BE2C (cell line): ENCODE results near the gene BMP8B.

ENCODE experiments used
- DNase-seq: peaks from one replicate; pipeline ENCODE4 v3.0.0-alpha.2; 2020
- H3K27me3 ChIP-seq: fragments of 250-450 bp; sonication (Bioruptor Pico); 2 replicates; pipeline ENCODE4 v1.5.1; 2020; ENCODE audit warnings: mild to moderate bottlenecking
- H3K36me3 ChIP-seq: fragments of 250-450 bp; sonication (Bioruptor Pico); 2 replicates; pipeline ENCODE4 v1.5.1; 2020; ENCODE audit warnings: mild to moderate bottlenecking
- H3K4me1 ChIP-seq: fragments of 250-450 bp; sonication (Bioruptor Pico); 2 replicates; pipeline ENCODE4 v1.5.1; 2020
- H3K4me3 ChIP-seq: 2 replicates; pipeline ENCODE4 v1.5.1; 2011; ENCODE audit warnings: low read depth, low read length
- H3K9me3 ChIP-seq: fragments of 250-450 bp; sonication (Bioruptor Pico); 2 replicates; pipeline ENCODE4 v1.5.1; 2020
- TF ChIP-seq, protein P1 (sequence below): IDR thresholded peaks from 2 replicates; pipeline ENCODE4 v1.5.1; 2012; ENCODE audit warnings: mild to moderate bottlenecking, low read depth, low read length

The BMP8B gene

DNA sequence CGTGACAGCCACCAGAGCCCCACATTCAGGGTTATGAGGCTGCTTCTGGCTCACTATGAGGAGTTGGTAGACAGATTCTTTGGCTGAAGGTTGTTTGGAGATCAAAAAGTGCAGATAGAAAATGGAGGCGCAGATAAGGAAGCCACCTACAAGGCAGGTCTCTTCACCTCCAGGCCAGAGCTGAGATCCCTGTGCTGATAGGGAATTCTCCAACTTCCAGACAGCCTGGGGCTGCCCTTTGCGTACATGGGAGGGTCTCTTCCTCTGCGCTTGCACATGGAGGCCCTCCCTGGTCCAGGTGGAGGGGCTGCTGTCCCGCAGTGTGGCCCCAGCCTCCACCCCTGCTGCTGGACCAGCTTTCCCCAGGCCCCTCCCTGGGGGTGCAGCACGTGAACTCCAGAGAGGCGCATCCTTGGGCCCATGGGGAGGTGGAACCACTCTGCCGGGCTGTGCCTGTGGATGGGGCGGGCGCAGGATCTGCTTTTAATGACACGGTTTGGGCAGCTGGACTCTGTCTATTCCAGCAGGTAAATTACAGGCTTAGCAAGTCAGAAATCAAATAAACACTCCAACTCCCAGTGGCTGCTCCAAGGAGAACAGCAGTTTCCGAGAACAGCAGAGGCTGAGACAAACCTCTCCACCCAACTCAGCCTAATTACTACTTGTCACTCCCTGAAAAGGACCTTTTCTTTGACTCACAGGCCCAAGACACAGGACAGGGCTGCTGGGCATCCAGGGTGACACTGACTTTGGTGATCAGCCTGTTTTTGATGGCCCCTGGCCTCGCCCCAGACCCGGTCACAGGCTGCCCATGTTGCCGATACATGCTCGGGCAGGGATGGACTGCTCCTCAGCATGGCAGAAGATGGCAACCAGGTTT lies 29.9 kb downstream of the BMP8B start:
- Histone ChIP-seq H3K27me3 (no peaks in the 10 kb centered on the region), H3K4me3 (no peak overlapping the region), H3K9me3 (no peaks in the 10 kb centered on the region), H3K4me1 (no peaks in the 10 kb centered on the region), H3K36me3 (no peaks in the 10 kb centered on the region; the same call in 1 of the 2 replicates)
- TF ChIP-seq, protein P1, sequence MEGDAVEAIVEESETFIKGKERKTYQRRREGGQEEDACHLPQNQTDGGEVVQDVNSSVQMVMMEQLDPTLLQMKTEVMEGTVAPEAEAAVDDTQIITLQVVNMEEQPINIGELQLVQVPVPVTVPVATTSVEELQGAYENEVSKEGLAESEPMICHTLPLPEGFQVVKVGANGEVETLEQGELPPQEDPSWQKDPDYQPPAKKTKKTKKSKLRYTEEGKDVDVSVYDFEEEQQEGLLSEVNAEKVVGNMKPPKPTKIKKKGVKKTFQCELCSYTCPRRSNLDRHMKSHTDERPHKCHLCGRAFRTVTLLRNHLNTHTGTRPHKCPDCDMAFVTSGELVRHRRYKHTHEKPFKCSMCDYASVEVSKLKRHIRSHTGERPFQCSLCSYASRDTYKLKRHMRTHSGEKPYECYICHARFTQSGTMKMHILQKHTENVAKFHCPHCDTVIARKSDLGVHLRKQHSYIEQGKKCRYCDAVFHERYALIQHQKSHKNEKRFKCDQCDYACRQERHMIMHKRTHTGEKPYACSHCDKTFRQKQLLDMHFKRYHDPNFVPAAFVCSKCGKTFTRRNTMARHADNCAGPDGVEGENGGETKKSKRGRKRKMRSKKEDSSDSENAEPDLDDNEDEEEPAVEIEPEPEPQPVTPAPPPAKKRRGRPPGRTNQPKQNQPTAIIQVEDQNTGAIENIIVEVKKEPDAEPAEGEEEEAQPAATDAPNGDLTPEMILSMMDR, result no peak
- no peak for DNase-seq

GRCh38 chr1:39757501-39757900 lies 31.2 kb downstream of the BMP8B start:
- no peak for DNase-seq
- Histone ChIP-seq H3K4me3 (no peak overlapping the region), H3K27me3 (no peaks in the 10 kb centered on the region), H3K9me3 (no peaks in the 10 kb centered on the region), H3K4me1 (no peaks in the 10 kb centered on the region), H3K36me3 (peaks cover 7% of the 10 kb centered on the region; the same call in 1 of the 2 replicates)
- TF ChIP-seq, protein P1, result no peak

GRCh38 chr1:39755965-39756659 lies 32.6 kb downstream of the BMP8B start:
- H3K36me3 ChIP-seq, result peaks cover 13% of the 10 kb centered on the region
- H3K4me3 ChIP-seq, result no peak overlapping the region
- no peak for DNase-seq
- H3K9me3 ChIP-seq, result no peaks in the 10 kb centered on the region
- TF ChIP-seq, protein P1, result no peak
- no peaks in the 10 kb centered on the region for H3K4me1 ChIP-seq
- no peaks in the 10 kb centered on the region for H3K27me3 ChIP-seq

- Histone ChIP-seq H3K4me1 (no peaks in the 10 kb centered on the region), H3K9me3 (no peaks in the 10 kb centered on the region), H3K4me3 (no peak overlapping the region), H3K36me3 (peaks cover 13% of the 10 kb centered on the region), H3K27me3 (no peaks in the 10 kb centered on the region)
- no peak for DNase-seq
- TF ChIP-seq, protein P1, result no peak
Measured at GRCh38 chr1:39754906-39755504, 33.7 kb downstream of the BMP8B start.

DNA sequence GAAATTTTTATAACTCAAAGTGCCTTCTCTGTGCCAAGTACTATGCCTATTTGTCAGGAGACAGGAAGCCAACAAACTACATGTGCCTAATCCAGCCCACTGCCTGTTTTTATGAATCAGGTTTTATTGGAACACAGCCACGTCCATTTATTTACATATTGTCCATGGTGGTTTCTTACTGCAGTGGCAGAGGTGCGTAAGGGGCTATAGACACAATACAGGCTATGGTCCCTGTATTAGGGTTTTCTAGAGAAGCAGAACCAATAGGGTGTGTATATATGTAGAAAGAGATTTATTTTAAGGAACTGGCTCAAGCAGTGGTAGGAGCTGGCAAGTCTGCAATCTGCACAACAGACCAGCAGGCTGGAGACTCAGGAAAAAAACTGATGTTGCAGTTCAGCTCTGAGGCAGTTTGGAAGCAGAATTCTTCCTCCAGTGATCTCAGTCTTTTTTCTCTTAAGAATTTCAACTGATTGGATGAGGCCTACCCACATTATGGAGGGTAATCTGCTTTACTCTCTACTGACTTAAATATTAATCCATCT lies 34.6 kb downstream of the BMP8B start:
- Histone ChIP-seq H3K4me3 (no peak overlapping the region), H3K27me3 (no peaks in the 10 kb centered on the region), H3K9me3 (no peaks in the 10 kb centered on the region), H3K36me3 (peaks cover 14% of the 10 kb centered on the region), H3K4me1 (no peaks in the 10 kb centered on the region)
- TF ChIP-seq, protein P1, result no peak
- DNase-seq, result no peak
